Measurements from ENCODE around the gene ITGAL.

- TF ChIP-seq ELF4 (IDR thresholded peaks at IDR 0.05) = no peak
- no peak for TF ChIP-seq BHLHE40 (IDR thresholded peaks at IDR 0.05; ENCODE audit: borderline replicate concordance)
- no peak for TF ChIP-seq TARDBP (IDR thresholded peaks at IDR 0.05)
- TF ChIP-seq SUZ12 (IDR thresholded peaks at IDR 0.05) = no peak
- TF ChIP-seq FOXA1 (IDR thresholded peaks at IDR 0.05) = no peak
- no peak for TF ChIP-seq PKNOX1 (IDR thresholded peaks at IDR 0.05)
- TF ChIP-seq ZNF384 (IDR thresholded peaks at IDR 0.05) = no peak
- no peak for TF ChIP-seq SP1 (IDR thresholded peaks at IDR 0.05)
- no peak for TF ChIP-seq FOXM1 (IDR thresholded peaks at IDR 0.05; ENCODE audit: borderline replicate concordance)
- TF ChIP-seq HDGF (IDR thresholded peaks at IDR 0.05; ENCODE audit: borderline replicate concordance) = no peak
- TF ChIP-seq ARNT (IDR thresholded peaks at IDR 0.05) = no peak
Measured at GRCh38 chr16:30539000-30539964, 66.7 kb downstream of the ITGAL start.
